ENCODE results near the gene TBL1Y.
"Not testable (repeated sequence)": the region's sequence is repeated elsewhere in the genome, so short reads cannot be mapped to it uniquely, and the experiment has no call there.

TBL1Y gene

DNA sequence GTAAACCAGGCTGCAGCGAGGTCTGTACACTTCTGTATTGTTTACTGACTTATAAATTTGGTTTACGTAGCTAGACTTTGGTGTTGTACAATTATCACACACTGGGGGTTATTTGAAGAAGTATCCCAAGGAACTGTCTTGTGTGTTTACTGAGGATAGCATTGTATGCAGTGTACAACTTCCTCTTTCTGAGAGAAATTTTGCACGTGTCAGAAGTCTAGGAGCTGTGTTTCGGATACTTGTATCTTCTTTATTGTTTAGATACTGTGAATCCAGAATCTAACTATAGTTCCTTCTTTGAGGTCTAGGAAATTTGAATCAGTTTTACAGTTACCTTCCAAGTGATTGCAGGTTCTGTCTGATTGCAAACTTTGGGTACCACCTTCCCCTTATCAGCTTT lies 64.5 kb downstream of the TBL1Y start:
- no peak for FAIRE-seq

GRCh38 chrY:6977783-6978182 lies 67.3 kb downstream of the TBL1Y start:
- FAIRE-seq, result no peak

- no peak for FAIRE-seq
Observed at GRCh38 chrY:6983221-6983620, 72.7 kb downstream of the TBL1Y start.

DNA sequence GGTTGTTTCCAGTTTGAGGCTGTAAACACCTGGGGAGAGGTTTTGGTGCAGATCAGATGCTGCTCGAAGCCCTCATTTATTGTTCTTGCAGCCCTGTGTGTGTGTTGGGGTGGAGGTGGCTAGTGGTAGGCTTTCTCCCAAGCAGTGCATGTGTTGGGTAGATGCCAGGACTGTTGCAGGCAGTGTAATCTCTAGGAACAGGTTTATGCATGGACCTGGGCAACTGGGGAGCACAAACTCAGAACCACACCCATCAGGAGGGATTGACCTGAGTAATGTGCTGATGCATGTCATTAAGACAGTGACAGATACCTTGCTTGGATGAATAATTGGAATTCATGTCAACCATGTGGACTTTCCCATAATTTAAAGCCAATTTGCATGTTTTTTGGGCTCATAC lies 77.3 kb downstream of the TBL1Y start:
- FAIRE-seq, result no peak

GRCh38 chrY:6989886-6990620 lies 79.6 kb downstream of the TBL1Y start:
- FAIRE-seq, result no peak

GRCh38 chrY:6992041-6992440 lies 81.5 kb downstream of the TBL1Y start:
- no peak for FAIRE-seq

GRCh38 chrY:6995987-6996386 lies 85.5 kb downstream of the TBL1Y start:
- FAIRE-seq, result no peak

DNA sequence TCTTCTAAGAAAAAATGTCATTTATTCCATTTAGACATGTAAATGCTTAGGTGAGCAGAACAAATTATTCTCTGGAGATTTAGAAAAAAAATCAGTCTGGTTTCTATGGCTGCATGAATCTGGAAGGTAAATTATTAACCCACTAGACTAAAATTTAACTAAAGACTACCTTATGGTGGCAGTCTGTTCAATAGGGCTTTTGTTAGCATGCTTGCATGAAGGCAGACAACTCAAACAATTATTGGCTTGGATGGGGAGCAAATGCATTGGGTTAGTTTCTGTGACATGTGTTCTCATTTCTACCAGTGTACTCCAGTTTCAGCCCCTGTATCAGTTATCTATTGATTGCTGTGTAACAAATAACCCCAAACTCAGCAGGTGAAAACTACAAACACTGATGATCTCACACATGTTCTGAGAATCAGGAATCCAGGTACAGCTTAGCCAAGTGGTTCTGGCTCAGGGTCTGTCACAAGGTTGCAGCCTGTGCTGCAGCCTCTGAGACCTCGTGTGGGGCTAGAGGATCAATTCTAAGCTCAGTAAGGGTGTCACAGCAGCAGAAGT lies 87.1 kb downstream of the TBL1Y start:
- FAIRE-seq, result no peak

DNA sequence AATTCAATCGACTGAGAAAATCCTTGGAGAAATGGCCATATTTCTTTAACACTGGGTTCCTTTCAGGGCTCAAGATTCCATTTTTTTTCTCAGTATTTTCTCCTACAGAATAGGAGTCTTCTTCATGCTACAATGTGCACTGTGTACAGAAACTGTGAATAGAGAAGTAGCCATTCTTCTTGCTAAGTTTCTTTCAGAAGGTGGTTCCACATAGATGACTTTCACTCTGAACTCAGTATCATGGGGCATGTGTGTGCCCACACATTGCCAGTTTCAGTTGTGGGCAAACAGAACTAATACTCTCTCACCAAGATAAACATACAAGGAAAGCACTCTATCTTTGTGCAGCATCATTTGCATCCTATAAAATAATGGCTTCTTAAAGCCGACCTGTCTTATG lies 89.4 kb downstream of the TBL1Y start:
- no peak for FAIRE-seq

DNA sequence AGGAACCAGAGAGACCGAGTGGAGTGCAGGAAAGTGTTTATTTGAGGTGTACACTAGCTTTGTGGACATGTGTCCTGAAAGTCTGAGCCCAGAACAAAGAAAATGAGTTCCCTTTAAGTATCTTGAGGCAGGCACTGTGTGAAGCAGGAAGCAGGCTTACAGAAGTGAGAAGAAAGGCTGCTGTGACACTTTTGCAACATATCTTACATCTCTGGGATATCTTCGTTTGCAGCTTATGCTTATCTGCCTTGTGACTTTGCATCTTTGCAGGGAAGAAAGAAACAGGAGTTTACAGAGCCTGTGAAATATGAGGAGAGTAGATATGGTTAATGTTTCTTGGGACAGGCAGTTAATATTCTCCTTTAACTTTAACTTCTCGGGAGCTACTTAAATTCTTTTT lies 92.1 kb downstream of the TBL1Y start:
- FAIRE-seq, result no peak

GRCh38 chrY:7007911-7008310 lies 97.4 kb downstream of the TBL1Y start:
- no peak for FAIRE-seq

DNA sequence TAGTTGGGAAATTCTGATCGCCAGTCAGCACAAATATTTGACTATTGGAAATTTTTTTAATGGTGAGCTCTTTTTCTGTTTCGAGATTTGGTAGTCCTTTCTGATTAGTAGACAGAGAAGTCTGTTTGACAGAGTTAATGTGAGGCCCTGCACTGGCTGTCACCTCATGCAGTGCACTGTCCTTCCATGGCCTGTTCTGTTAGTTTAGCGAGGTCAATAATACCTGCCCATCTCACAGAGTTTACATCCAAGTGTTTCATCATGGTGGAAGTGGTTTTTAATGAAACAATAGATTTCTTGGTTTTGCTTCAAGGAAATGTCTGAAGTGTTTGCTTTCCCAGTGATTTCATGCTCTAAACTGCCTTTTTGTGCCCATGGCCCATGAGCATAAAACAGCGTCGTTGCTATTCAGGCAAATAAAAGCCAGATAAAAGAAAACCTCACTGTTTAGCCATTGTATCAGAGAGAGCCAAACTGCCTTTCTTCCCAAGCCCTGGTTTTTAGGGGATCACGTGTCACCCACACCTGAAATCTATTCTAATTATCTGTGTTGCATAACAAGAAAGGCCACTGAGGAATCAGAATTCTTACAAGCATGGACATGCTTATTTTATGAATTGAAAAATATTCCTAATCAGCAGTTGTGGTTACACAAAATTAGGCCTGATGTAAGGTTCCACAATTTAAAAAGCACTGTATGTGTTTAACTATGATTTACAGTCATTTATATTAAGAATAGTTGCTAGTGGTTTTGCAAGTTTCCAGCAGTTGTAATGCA lies 98.3 kb downstream of the TBL1Y start:
- FAIRE-seq, result no peak

GRCh38 chrY:7013051-7013450 lies 102.6 kb downstream of the TBL1Y start:
- FAIRE-seq, result no peak

GRCh38 chrY:7016521-7016920 lies 106.0 kb downstream of the TBL1Y start:
- no peak for FAIRE-seq

DNA sequence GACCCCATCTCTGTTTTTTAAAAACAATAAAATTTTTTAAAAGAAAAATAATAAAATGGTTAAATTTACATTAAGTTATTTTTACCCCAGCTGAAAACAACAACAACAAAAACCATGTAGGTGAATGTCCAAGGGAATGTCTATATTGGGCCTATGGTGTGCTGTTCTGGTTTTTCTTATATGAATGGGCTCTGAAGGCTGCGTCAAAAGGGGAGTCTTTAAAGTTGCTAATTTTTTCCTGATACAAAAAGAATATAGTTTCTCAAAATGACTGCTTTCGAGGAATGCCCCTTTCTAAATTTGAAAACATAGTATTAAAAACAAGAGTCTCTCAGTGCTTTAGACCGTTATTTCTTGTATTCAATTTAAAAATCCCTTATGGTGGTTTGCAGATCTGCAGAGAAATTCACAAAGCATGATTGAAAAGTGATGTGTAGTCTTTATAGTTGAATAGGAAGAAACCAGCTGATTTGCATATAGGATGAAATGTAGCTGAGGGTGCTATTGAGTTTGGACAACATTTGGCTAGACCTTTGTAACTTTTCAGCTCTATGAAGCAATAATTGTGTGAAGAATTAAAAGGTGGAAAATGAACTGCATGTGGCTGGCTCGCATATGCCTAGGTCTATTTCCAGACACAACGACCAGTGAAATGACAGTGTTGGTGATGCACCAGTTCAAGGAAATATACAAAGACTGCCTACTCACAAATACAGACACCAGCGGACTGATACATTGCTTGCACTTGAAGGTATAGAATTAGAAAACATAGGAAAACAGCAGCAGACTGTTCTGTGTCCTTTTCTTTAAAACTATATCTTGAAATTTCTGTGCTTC lies 107.0 kb downstream of the TBL1Y start:
- no peak for FAIRE-seq

DNA sequence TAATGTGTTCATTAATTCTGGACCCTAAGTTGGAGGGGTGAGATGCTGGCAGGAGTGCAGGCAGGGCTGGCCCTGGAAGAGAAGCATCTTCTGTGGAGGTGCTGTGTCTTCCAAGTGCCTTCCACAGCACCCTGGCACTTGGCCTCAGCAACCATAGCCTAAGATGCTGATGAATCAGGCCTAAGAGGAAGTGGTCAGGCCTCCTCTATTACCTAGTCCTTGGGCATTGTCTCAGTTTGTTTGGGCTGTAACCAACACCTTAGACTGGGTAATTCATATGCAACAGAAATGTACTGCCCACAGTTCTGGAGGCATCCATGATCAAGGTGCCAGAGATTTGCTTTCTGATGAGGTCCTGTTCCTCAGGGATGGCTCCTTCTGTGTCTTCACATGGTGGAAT lies 128.5 kb downstream of the TBL1Y start:
- FAIRE-seq, result no peak

DNA sequence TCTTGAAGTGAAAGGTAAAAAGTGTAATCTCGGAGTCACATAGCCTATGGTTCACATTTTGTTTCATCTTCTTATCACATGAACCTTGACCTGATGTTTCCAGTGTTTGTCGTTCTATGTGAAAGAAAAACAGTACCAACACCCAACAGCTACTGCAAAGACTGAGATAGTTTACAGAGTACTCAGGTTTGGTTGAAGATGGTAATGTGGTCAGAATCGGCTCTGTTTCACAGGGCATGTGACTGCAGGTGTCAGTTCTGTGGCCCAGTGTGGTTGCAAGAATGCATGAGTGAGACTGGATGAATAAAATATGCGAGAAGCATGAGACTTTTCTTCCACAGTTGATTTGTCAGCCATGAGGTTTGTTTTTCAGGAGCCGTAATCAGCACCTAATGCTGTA lies 130.2 kb downstream of the TBL1Y start:
- FAIRE-seq, result no peak

GRCh38 chrY:7041983-7042382 lies 131.5 kb downstream of the TBL1Y start:
- no peak for FAIRE-seq

GRCh38 chrY:7052461-7052860 lies 142.0 kb downstream of the TBL1Y start:
- FAIRE-seq, result not testable (repeated sequence)

DNA sequence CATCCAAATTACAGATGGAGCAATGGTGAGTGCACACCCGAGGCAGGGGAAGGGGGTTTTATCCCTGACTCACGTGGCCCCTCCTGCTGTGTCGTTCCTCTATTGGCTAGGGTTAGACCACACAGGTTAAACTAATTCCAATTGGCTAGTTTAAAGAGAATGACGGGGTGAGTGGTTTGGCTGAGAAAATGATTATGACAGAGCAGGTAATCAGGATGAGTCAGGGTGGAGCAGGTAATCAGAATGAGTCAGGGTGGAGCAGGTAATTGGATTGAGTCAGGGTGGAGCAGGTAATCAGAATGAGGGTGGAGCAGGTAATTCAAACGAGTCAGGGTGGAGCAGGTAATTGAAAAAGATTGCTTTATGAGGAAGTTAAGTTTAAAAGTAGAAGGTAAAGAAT lies 146.4 kb downstream of the TBL1Y start:
- no peak for FAIRE-seq

DNA sequence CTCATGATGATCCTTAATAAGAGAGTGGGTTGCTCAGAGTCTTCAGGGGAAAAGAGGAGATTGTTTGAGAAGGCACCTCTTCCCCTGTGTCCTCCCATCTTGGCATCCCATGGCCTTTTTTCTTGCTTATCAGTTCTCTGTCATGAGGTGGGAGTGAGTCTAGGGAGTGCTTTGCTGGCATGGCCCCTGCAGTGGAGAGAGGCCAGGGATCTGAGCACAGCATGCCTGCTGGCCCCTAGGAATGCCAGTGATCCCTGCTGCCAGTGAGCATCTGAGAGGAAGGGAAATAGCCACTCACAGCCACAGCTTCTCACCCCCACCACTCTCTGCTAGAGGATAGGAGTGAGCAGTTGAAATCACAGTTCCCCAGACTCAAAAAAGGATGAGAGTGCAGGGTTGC lies 168.2 kb downstream of the TBL1Y start:
- no peak for FAIRE-seq

- not testable (repeated sequence) for FAIRE-seq
Observed at GRCh38 chrY:7080548-7080947, 170.1 kb downstream of the TBL1Y start.

DNA sequence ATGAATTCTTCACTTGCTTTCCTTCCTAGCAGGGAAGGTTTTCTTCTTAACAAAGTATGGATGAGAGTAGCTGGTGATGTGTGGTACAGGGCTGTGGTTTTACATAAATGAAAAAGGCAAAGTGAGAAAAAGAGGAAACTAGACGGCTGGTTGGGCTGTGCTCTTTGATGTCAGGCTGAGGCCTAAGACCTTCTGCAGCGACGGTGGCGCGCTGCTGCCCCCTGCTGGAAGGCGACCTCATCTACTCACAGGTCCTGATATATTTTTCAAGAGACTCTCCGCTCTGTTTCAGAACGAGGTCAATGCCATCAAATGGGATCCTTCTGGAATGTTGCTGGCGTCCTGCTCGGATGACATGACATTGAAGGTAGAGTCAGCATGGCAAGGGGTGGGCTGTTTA lies 175.1 kb downstream of the TBL1Y start:
- FAIRE-seq, result no peak
